Measurements from ENCODE around the gene PCA3. TPM values are rescaled to one million over a fixed set of nuclear protein-coding genes. Genes with fewer than 3 reads are reported as not detected.

Gene PCA3
- total and polyA plus RNA-seq, 9 of the 15 experiments (the other 6 are each of a cell fraction or from before 2014, with no cell fraction given) = not detected

- TF ChIP-seq ZFP36 (IDR thresholded peaks at IDR 0.05; ENCODE audit: low read depth, low read length, partially characterized antibody) = no peak
- no peak for TF ChIP-seq ELF1 (tag; IDR thresholded peaks at IDR 0.05)
- no peak for TF ChIP-seq ZNF175 (CRISPR knock-in tag; IDR thresholded peaks at IDR 0.05; ENCODE audit: low read depth)
- TF ChIP-seq ZSCAN29 (IDR thresholded peaks at IDR 0.05) = no peak
- TF ChIP-seq NCOA4 (IDR thresholded peaks at IDR 0.05; ENCODE audit: partially characterized antibody) = no peak
Observed at GRCh38 chr9:76793784-76794431, 29.7 kb downstream of the PCA3 start (continued).

- no peak overlapping the region for H2AFZ ChIP-seq (ENCODE audit: low read depth, low read length)
- WGBS (ENCODE audit: insufficient coverage, low coverage, missing lambda C conversion rate) = 2% methylated on average over 5 of the region's 5 CpGs
- H3K27ac ChIP-seq (ENCODE audit: extremely low read depth, low read depth, low read length) = no peak overlapping the region
- CTCF ChIA-PET (ENCODE audit: low intra/inter-chr PET ratio) = no interaction called here
- no peaks in the 10 kb centered on the region for H3K9me1 ChIP-seq (ENCODE audit: control insufficient read depth, insufficient read depth, low read length)
- H3K36me3 ChIP-seq (ENCODE audit: control insufficient read depth, insufficient read depth, low read length) = no peaks in the 10 kb centered on the region
- H3K79me2 ChIP-seq (ENCODE audit: control insufficient read depth, insufficient read depth, low read length) = no peaks in the 10 kb centered on the region
- no peak for ATAC-seq
- DNase-seq (ENCODE audit: extremely low read depth in 1 of 4, low spot score in 3 of 4) = no peak
- intact Hi-C loops (cut with micrococcal nuclease) = no loop called here
- POLR2A ChIA-PET = no interaction called here
- no peaks in the 10 kb centered on the region for H4K20me1 ChIP-seq (replicated peaks; ENCODE audit: control insufficient read depth, insufficient read depth, low read length)
- BruUV-seq (replicated peaks) = no TSS peak
- no peaks in the 10 kb centered on the region for H3K9me3 ChIP-seq (replicated peaks; ENCODE audit: control insufficient read depth, insufficient read depth, low read depth, low read length)
- H3K4me3 ChIP-seq = no peak overlapping the region
- no peak overlapping the region for H3K4me2 ChIP-seq (ENCODE audit: insufficient read depth, low read length)
- TF ChIP-seq RUNX1 (IDR thresholded peaks at IDR 0.05; ENCODE audit: low read depth) (no peak), TCF7L2 (IDR thresholded peaks at IDR 0.05; ENCODE audit: low read depth, low read length) (no peak), NFRKB (IDR thresholded peaks at IDR 0.05; ENCODE audit: low read depth) (no peak), ZNF12 (CRISPR knock-in tag; IDR thresholded peaks at IDR 0.05) (no peak), CEBPG (CRISPR knock-in tag; IDR thresholded peaks at IDR 0.05) (no peak), CEBPG (tag; conservative IDR thresholded peaks at IDR 0.05 in 1 of 2, IDR thresholded peaks at IDR 0.05 in 1 of 2) (no peak), ZNF175 (CRISPR knock-in tag; IDR thresholded peaks at IDR 0.05; ENCODE audit: low read depth) (no peak), SFPQ (IDR thresholded peaks at IDR 0.05; ENCODE audit: low read depth, low read length) (no peak), NR2C1 (IDR thresholded peaks at IDR 0.05) (no peak), NR2C1 (tag; IDR thresholded peaks at IDR 0.05) (no peak), BRF2 (IDR thresholded peaks at IDR 0.05; ENCODE audit: borderline replicate concordance, insufficient read depth, insufficient read length) (no peak), CTBP1 (IDR thresholded peaks at IDR 0.05; ENCODE audit: borderline replicate concordance) (no peak), FOXK2 (conservative IDR thresholded peaks at IDR 0.05 in 1 of 2, IDR thresholded peaks at IDR 0.05 in 1 of 2; ENCODE audit: low read depth in 2 of 2) (no peak)
- peaks cover 0 to 4% of the 10 kb centered on the region in 2 experiments; a peak in 2 of 5 replicates for H3K27me3 ChIP-seq (ENCODE audit: control insufficient read depth in 2 of 2, insufficient read depth in 2 of 2, low read length in 2 of 2)
- H3K9ac ChIP-seq (ENCODE audit: insufficient read depth in 1 of 2, low read depth in 2 of 2, low read length in 2 of 2) = no peak overlapping the region
- no peak for FAIRE-seq
- H3K4me1 ChIP-seq (replicated peaks in 1 of 2; ENCODE audit: control insufficient read depth in 2 of 2, insufficient read depth in 2 of 2, low read length in 2 of 2) = no peaks in the 10 kb centered on the region
- in situ Hi-C loops (cut with MboI) = no loop called here
Observed at GRCh38 chr9:76796296-76796695, 32.1 kb downstream of the PCA3 start.
